ENCODE measurements around the gene PCDH19.
"Not testable (repeated sequence)": the region's sequence is repeated elsewhere in the genome, so short reads cannot be mapped to it uniquely, and the experiment has no call there.

Gene PCDH19, protein sequence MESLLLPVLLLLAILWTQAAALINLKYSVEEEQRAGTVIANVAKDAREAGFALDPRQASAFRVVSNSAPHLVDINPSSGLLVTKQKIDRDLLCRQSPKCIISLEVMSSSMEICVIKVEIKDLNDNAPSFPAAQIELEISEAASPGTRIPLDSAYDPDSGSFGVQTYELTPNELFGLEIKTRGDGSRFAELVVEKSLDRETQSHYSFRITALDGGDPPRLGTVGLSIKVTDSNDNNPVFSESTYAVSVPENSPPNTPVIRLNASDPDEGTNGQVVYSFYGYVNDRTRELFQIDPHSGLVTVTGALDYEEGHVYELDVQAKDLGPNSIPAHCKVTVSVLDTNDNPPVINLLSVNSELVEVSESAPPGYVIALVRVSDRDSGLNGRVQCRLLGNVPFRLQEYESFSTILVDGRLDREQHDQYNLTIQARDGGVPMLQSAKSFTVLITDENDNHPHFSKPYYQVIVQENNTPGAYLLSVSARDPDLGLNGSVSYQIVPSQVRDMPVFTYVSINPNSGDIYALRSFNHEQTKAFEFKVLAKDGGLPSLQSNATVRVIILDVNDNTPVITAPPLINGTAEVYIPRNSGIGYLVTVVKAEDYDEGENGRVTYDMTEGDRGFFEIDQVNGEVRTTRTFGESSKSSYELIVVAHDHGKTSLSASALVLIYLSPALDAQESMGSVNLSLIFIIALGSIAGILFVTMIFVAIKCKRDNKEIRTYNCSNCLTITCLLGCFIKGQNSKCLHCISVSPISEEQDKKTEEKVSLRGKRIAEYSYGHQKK (N-terminal part only)

GRCh38 chrX:100409610-100410590 is at the start of gene PCDH19:
PCDH19 (minus strand) TSS chrX:100410273; CDS start chrX:100408597, 1,676 bp downstream.
- Histone ChIP-seq H3K4me1 (ENCODE audit: insufficient read depth, low read length) (no peaks in the 10 kb centered on the region), H3K9me3 (ENCODE audit: control insufficient read depth, insufficient read depth, low read length) (peaks cover 3% of the 10 kb centered on the region; the same call in 1 of the 2 replicates), H3K9ac (ENCODE audit: low read depth, low read length) (peak within 1 kb of the TSS; percentile 57), H3K36me3 (ENCODE audit: insufficient read depth, low read length) (no peaks in the 10 kb centered on the region)

- Histone ChIP-seq H3K36me3 (ENCODE audit: insufficient read depth, low read length) (no peaks in the 10 kb centered on the region), H3K9me3 (ENCODE audit: control insufficient read depth, insufficient read depth, low read length) (no peaks in the 10 kb centered on the region; the same call in none of the 2 replicates), H3K4me1 (ENCODE audit: insufficient read depth, low read length) (peaks cover 5% of the 10 kb centered on the region; the same call in 1 of the 2 replicates), H3K9ac (ENCODE audit: low read depth, low read length) (no peak overlapping the region)
These were observed 39.9 kb upstream of the PCDH19 start for GRCh38 chrX:100449696-100450608.

GRCh38 chrX:100447655-100448397 is 37.8 kb upstream of the PCDH19 start:
- Histone ChIP-seq H3K9ac (ENCODE audit: low read depth, low read length) (peak overlapping the region; percentile 56), H3K4me1 (ENCODE audit: insufficient read depth, low read length) (peaks cover 5% of the 10 kb centered on the region; the same call in 1 of the 2 replicates), H3K36me3 (ENCODE audit: insufficient read depth, low read length) (no peaks in the 10 kb centered on the region), H3K9me3 (ENCODE audit: control insufficient read depth, insufficient read depth, low read length) (no peaks in the 10 kb centered on the region; the same call in 1 of the 2 replicates)

GRCh38 chrX:100445593-100445992 is 35.5 kb upstream of the PCDH19 start:
- peaks cover 5% of the 10 kb centered on the region; the same call in 1 of the 2 replicates for H3K4me1 ChIP-seq (ENCODE audit: insufficient read depth, low read length)
- no peaks in the 10 kb centered on the region for H3K36me3 ChIP-seq (ENCODE audit: insufficient read depth, low read length)
- H3K9me3 ChIP-seq (ENCODE audit: control insufficient read depth, insufficient read depth, low read length), result no peaks in the 10 kb centered on the region
- H3K9ac ChIP-seq (ENCODE audit: low read depth, low read length), result no peak overlapping the region

GRCh38 chrX:100441321-100441720 is 31.2 kb upstream of the PCDH19 start:
- H3K9ac ChIP-seq (ENCODE audit: low read depth, low read length); H3K36me3 ChIP-seq (ENCODE audit: insufficient read depth, low read length): not testable (repeated sequence)

GRCh38 chrX:100440006-100440405 is 29.9 kb upstream of the PCDH19 start:
- H3K36me3 ChIP-seq (ENCODE audit: insufficient read depth, low read length), result no peaks in the 10 kb centered on the region
- no peaks in the 10 kb centered on the region for H3K9me3 ChIP-seq (ENCODE audit: control insufficient read depth, insufficient read depth, low read length)
- H3K4me1 ChIP-seq (ENCODE audit: insufficient read depth, low read length), result peaks cover 14% of the 10 kb centered on the region
- H3K9ac ChIP-seq (ENCODE audit: low read depth, low read length), result no peak overlapping the region

More at GRCh38 chrX:100441321-100441720, 31.2 kb upstream of the PCDH19 start:
- not testable (repeated sequence) for H3K9me3 ChIP-seq (ENCODE audit: control insufficient read depth, insufficient read depth, low read length); H3K4me1 ChIP-seq (ENCODE audit: insufficient read depth, low read length)

DNA sequence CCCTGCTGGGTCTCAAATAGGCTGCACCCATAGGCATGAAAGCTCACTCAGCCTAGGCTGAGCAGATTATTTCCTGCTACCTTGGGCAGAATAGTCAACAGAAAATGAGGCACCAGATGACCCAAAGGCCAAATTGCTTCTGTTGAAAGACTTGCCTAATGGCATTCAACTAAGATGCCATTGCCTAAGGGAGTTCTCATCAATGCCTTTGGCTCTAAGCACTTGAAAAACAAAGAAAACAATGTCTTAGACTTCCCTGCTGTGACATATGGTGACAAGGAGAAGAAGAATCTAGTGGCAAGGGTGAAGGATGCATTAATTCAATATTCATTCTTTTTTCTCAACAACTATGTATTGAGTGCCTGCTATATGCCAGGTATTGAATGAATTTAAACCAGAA is 25.7 kb upstream of the PCDH19 start:
- Histone ChIP-seq H3K9me3 (ENCODE audit: control insufficient read depth, insufficient read depth, low read length) (no peaks in the 10 kb centered on the region), H3K9ac (ENCODE audit: low read depth, low read length) (no peak overlapping the region), H3K4me1 (ENCODE audit: insufficient read depth, low read length) (peaks cover 32% of the 10 kb centered on the region), H3K36me3 (ENCODE audit: insufficient read depth, low read length) (no peaks in the 10 kb centered on the region)

DNA sequence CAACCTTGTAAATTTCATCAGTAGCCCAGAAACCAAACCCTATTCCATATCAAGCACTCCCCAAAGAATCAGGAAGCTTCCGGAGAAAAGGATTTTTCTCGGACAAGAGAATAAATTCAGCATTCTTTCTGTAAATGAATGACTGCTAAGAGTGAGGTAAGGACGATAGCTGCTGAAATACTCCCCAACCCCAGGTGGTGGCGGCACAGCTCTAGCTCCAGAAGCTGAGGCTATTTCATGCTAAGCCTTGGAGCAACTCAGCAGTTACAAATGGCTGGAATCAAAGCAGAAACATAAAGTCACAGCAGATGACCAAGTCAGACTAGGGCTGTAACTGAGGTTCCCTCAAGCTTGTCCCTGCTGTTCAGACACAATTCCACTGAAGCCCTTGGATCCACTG is 13.9 kb upstream of the PCDH19 start:
- no peak overlapping the region for H3K9ac ChIP-seq (ENCODE audit: low read depth, low read length)
- peaks cover 7% of the 10 kb centered on the region for H3K4me1 ChIP-seq (ENCODE audit: insufficient read depth, low read length)
- no peaks in the 10 kb centered on the region for H3K36me3 ChIP-seq (ENCODE audit: insufficient read depth, low read length)
- H3K9me3 ChIP-seq (ENCODE audit: control insufficient read depth, insufficient read depth, low read length), result no peaks in the 10 kb centered on the region

DNA sequence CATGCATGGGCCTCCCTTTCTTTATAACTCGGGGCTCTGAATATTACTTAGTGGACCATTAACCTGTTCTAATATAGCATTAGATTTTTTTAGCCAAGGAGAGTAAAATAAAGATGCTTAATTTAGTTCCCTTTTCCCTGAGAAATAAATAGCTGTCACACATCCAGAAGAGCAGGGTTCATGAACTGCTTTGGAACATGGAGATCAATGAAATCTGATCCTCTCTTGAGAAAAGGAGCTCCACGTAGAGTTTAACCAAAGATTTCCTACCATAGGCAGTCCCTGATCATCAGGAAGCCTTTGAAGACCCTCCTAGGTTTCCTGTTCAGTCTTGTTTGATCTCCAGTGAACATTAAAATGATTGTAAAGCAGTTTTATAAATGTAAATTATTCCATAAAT is 8.5 kb upstream of the PCDH19 start:
- Histone ChIP-seq H3K9ac (ENCODE audit: low read depth, low read length) (no peak overlapping the region), H3K4me1 (ENCODE audit: insufficient read depth, low read length) (peaks cover 24% of the 10 kb centered on the region), H3K9me3 (ENCODE audit: control insufficient read depth, insufficient read depth, low read length) (no peaks in the 10 kb centered on the region), H3K36me3 (ENCODE audit: insufficient read depth, low read length) (no peaks in the 10 kb centered on the region)

DNA sequence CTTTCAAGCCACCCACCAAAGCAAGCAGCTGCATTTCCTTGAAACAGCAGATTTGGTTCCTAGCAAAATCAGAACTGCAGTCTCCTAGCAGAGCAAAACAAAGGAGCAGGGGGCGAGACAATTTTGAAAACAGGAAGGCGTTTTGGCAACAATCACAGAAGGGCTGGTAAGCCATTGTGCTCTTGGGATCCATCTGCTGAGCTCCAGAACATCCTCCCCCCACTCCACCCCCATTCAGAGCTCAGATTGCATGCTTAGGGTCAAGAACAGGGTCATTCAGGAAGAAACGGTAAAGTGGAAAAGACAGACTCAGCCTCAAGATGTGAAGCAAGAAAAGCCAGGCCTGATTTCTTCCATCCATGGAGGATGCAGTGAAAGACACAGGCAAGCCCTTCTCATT is 7.6 kb upstream of the PCDH19 start:
- peaks cover 24% of the 10 kb centered on the region for H3K4me1 ChIP-seq (ENCODE audit: insufficient read depth, low read length)
- H3K9me3 ChIP-seq (ENCODE audit: control insufficient read depth, insufficient read depth, low read length), result no peaks in the 10 kb centered on the region
- H3K36me3 ChIP-seq (ENCODE audit: insufficient read depth, low read length), result no peaks in the 10 kb centered on the region
- H3K9ac ChIP-seq (ENCODE audit: low read depth, low read length), result no peak overlapping the region

DNA sequence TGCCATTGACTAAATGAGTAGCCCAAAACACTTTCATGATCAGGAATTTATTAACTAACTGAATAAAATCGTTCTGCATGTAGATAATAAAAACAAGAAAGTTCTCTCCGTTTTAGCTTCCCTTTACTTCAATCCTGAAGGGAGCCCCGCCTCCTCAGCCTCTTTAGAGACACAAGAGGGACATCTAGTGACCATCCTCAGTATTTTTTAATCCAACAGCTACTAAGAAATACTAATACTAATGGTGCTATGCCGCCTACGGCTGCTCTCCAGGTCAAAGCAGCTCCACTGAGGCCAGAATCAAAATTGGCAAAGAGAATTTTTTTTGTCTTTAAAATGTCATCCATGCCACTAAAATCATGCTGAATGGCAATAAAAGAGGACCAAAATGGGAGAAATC is 3.2 kb upstream of the PCDH19 start:
- peaks cover 17% of the 10 kb centered on the region for H3K4me1 ChIP-seq (ENCODE audit: insufficient read depth, low read length)
- no peaks in the 10 kb centered on the region for H3K36me3 ChIP-seq (ENCODE audit: insufficient read depth, low read length)
- H3K9me3 ChIP-seq (ENCODE audit: control insufficient read depth, insufficient read depth, low read length), result no peaks in the 10 kb centered on the region; the same call in 1 of the 2 replicates
- peak overlapping the region; percentile 9; the same call in 1 of the 2 replicates for H3K9ac ChIP-seq (ENCODE audit: low read depth, low read length)

DNA sequence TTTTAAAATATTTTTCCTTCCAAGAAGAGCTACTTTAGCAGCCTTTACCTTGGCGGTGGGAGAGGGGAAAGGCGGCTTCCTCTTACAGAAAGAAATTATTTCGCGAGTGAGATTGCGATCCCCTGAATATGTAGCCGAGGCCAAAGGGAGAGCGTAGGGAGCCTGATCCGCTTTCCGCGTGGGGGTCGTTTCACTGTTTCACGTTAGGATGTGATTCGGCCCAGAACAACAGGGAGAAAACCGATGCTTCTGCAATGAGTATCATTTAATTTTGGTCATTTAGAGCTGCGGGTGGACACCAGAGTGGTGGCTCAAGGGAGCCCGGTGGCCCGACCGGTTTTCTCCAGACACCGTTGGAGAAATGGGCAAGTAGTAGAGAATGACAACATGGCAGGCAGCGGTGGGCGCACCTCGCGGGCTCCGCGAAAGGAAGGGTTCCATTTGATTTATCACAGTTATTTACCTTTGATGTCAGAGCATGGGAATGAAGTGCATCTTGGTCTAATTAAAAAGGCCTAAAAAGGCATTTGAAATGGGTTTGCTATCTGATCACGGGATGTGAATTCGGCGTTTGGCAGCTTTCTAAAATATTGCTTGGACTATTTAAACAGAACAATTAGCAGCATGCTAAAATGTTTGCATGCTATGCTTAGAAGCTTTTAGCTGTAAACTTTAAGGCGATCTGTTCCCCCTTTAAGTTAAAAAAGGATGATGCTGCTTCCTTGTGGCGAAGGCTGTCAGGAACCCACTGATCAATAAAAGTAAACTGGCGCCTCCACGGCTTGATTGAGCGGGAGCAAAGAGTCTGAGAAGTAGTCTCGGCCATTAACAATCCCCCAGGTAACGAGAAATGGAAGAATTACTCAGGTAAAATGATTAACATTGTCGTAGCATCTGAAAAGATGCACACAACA is 2.0 kb upstream of the PCDH19 start:
- Histone ChIP-seq H3K4me1 (ENCODE audit: insufficient read depth, low read length) (peaks cover 5% of the 10 kb centered on the region), H3K36me3 (ENCODE audit: insufficient read depth, low read length) (no peaks in the 10 kb centered on the region), H3K9me3 (ENCODE audit: control insufficient read depth, insufficient read depth, low read length) (peaks cover 3% of the 10 kb centered on the region; the same call in 1 of the 2 replicates), H3K9ac (ENCODE audit: low read depth, low read length) (peak overlapping the region; percentile 46; the same call in 1 of the 2 replicates)
